Common myeloid progenitor, CD34-positive (primary cell): Measurements from ENCODE around the gene KIF16B.
"Not testable (repeated sequence)": the region's sequence is repeated elsewhere in the genome, so short reads cannot be mapped to it uniquely, and the experiment has no call there.

ENCODE experiments used
- CTCF ChIA-PET: fragments of 350-600 bp; sonication (Branson Sonifier 250); formaldehyde crosslinking; loops from one replicate; lab custom pipeline; 2021; ENCODE audit warnings: antibody characterized with exemption; lab: Charles Lee
- POLR2A ChIA-PET: fragments of 350-600 bp; sonication (Branson Sonifier 250); formaldehyde crosslinking; loops from one replicate; lab custom pipeline; 2021; ENCODE audit warnings: antibody characterized with exemption; lab: Charles Lee
- DNase-seq, 3 donors: peaks; one replicate each; pipeline versions ENCODE4 v3.0.0 to v3.0.0-alpha.2; 2013
- H3K27ac ChIP-seq, 2 experiments: 1 replicate in 1 of 2; 2 replicates in 1 of 2; pipeline ENCODE4 v1.7.0; 2013; ENCODE audit warnings: inconsistent platforms in 2 of 2, low read length in 2 of 2, mild to moderate bottlenecking in 2 of 2, low read depth in 1 of 2, moderate library complexity in 1 of 2; ENCODE audit not compliant: severe bottlenecking in 2 of 2, insufficient read depth in 1 of 2, poor library complexity in 1 of 2
- H3K27me3 ChIP-seq, 5 experiments: replicated peaks in 2 of 5; 1 replicate in 3 of 5; 2 replicates in 2 of 5; pipeline versions ENCODE4 v1.6.1 to v1.7.0; 2013; ENCODE audit warnings: low read length in 4 of 5, mild to moderate bottlenecking in 2 of 5, moderate library complexity in 2 of 5, inconsistent platforms in 1 of 5; ENCODE audit not compliant: insufficient read depth in 5 of 5, control insufficient read depth in 4 of 5
- H3K36me3 ChIP-seq, 4 experiments: 1 replicate in 2 of 4; 2 replicates in 2 of 4; pipeline versions ENCODE4 v1.6.1 to v1.7.0; 2013; ENCODE audit warnings: low read length in 3 of 4, control low read depth in 1 of 4, mild to moderate bottlenecking in 1 of 4; ENCODE audit not compliant: control insufficient read depth in 4 of 4, insufficient read depth in 4 of 4
- H3K4me1 ChIP-seq, 4 experiments: 1 replicate in 3 of 4; 2 replicates in 1 of 4; pipeline versions ENCODE4 v1.6.1 to v1.7.1; 2013; ENCODE audit warnings: low read length in 3 of 4, mild to moderate bottlenecking in 3 of 4, control low read depth in 1 of 4, inconsistent platforms in 1 of 4, moderate library complexity in 1 of 4; ENCODE audit not compliant: control insufficient read depth in 4 of 4, insufficient read depth in 4 of 4; ENCODE audit errors: control extremely low read depth in 1 of 4
- H3K4me3 ChIP-seq, 7 experiments: 1 replicate in 4 of 7; 2 replicates in 3 of 7; pipeline versions ENCODE4 v1.5.1 to v1.7.0; 2013; ENCODE audit warnings: mild to moderate bottlenecking in 7 of 7, low read length in 6 of 7, moderate library complexity in 6 of 7, inconsistent platforms in 2 of 7, low read depth in 2 of 7, control low read depth in 1 of 7; ENCODE audit not compliant: insufficient read depth in 4 of 7, control insufficient read depth in 1 of 7; ENCODE audit errors: extremely low read depth in 1 of 7
- H3K9me3 ChIP-seq, 5 experiments: 1 replicate in 4 of 5; 2 replicates in 1 of 5; pipeline versions ENCODE4 v1.6.1 to v1.7.1; 2013; ENCODE audit warnings: low read length in 4 of 5, mild to moderate bottlenecking in 2 of 5, inconsistent platforms in 1 of 5, low read depth in 1 of 5, moderate library complexity in 1 of 5; ENCODE audit not compliant: control insufficient read depth in 4 of 5, insufficient read depth in 2 of 5; ENCODE audit errors: control extremely low read depth in 1 of 5
- WGBS: methylation state at CpG from one replicate; pipeline ENCODE4 v1.1.5; 2013; ENCODE audit not compliant: insufficient coverage; 5-methylcytosine and 5-hydroxymethylcytosine counted together

Gene KIF16B

DNA sequence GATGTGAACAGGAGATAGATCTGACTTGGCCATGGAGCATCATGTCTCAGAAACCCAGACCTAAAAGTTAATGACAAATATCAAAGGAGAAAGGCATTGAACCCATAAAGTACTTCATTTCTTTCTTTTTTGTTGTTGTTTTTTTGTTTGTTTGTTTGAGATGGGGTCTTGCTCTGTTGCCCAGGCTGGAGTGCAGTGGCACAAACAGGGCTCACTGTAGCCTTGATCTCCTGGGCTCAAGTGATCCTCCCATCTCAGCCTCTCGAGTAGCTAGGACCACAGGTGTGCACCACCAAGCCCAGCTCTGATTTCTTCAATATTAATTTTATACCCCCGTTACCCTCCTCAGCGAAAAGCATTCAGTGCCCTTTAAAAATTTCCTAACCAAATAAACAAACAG is 45.8 kb downstream of the KIF16B start:
- Histone ChIP-seq H3K4me3 (no peak overlapping the region), H3K27me3 (no peaks in the 10 kb centered on the region), H3K27ac (no peak overlapping the region), H3K4me1 (no peaks in the 10 kb centered on the region), H3K9me3 (no peaks in the 10 kb centered on the region), H3K36me3 (peaks cover 2 to 5% (median 3%) of the 10 kb centered on the region in 4 experiments)
- no peak for DNase-seq
- CTCF ChIA-PET, result no interaction called here
- POLR2A ChIA-PET, result no interaction called here
- 100% methylated on average over 3 of the region's 3 CpGs for WGBS

DNA sequence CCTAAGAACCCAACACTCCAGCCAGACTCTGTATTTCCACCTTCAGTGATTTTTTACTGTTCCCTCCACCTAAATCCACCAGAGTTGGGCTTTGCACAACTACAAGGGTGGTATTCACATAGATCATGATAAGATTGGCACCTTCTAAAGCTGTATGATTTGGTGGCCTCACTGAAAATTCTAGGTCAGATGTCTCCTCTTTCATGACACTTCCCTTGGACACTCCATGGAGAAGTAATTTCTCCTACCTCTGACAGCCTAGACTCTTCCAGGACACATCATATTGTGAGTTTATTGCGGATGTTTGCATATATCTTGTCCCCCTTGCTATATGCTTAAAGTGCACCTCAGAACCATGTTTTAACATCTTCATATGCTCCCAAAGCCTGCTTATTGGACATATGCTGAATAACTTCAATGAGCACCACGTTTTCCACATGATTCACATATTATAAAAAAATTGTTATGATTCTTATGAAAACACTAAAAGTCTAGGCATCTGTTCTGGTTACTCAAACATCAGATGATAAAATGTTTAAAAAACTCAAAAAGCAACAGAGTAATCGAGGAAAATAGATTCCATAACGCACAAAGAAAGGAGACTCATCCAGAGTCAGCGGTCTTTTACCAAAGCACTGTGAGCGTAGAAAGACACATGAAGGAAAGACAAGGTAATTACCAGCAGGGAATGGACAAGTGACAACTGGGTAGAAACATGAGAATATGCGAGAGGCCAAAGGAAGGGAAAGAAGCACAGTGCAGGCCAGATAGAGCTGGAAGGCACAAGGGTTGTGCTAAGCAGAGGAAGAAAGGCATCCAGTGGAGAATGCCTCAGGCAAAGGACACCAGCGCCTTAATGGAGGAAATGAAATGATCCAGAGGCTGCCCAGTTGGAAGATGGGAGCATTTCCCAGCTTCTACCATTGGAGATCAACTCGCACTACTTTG is 46.5 kb downstream of the KIF16B start:
- POLR2A ChIA-PET, result no interaction called here
- WGBS, result 91% methylated on average over 8 of the region's 9 CpGs
- no peaks in the 10 kb centered on the region for H3K9me3 ChIP-seq
- H3K36me3 ChIP-seq, result peaks cover 2 to 5% (median 3%) of the 10 kb centered on the region in 4 experiments
- DNase-seq, result no peak
- H3K4me3 ChIP-seq, result no peak overlapping the region
- H3K27me3 ChIP-seq, result no peaks in the 10 kb centered on the region
- H3K4me1 ChIP-seq, result no peaks in the 10 kb centered on the region
- H3K27ac ChIP-seq, result no peak overlapping the region
- CTCF ChIA-PET, result no interaction called here

DNA sequence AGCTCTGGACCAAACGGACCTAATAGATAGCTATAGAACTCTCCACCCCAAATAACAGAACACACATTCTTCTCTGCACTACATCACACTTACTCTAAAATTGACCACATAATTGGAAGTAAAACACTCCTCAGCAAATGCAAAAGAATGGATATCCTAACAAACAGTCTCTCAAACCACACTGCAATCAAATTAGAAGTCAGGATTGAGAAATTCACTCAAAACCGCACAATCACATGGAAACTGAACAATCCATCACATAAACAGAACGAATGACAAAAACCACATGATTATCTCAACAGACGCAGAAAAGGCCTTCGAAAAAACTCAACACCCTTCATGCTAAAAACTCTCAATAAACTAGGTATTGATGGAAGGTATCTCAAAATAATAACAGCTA is 50.6 kb downstream of the KIF16B start:
- H3K4me3 ChIP-seq, H3K4me1 ChIP-seq, H3K9me3 ChIP-seq, DNase-seq, H3K27me3 ChIP-seq, CTCF ChIA-PET, H3K36me3 ChIP-seq, H3K27ac ChIP-seq, POLR2A ChIA-PET: not testable (repeated sequence)
- 100% methylated on average over 1 of the region's 5 CpGs for WGBS

DNA sequence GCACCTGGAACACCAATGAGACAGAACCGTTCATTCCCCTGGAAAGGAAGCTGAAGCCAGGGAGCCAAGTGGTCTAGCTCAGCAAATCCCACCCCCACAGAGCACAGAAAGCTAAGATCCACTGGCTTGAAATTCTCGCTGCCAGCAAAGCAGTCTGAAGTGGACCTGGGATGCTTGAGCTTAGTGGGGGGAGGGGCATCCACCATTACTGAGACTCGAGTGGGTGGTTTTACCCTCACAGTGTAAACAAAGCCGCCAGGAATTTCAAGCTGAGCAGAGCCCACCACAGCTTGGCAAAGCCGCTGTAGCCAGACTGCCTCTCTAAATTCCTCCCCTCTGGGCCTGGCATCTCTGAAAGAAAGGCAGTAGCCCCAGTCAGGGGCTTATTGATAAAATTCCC is 53.1 kb downstream of the KIF16B start:
- Histone ChIP-seq H3K9me3 (no peaks in the 10 kb centered on the region), H3K27me3 (no peaks in the 10 kb centered on the region), H3K36me3 (peaks cover 0 to 1% (median 0%) of the 10 kb centered on the region in 4 experiments), H3K4me1 (no peaks in the 10 kb centered on the region), H3K4me3 (no peak overlapping the region), H3K27ac (no peak overlapping the region)
- DNase-seq, result no peak
- ChIA-PET CTCF (no interaction called here), POLR2A (no interaction called here)
- WGBS, result 100% methylated on average over 3 of the region's 5 CpGs

DNA sequence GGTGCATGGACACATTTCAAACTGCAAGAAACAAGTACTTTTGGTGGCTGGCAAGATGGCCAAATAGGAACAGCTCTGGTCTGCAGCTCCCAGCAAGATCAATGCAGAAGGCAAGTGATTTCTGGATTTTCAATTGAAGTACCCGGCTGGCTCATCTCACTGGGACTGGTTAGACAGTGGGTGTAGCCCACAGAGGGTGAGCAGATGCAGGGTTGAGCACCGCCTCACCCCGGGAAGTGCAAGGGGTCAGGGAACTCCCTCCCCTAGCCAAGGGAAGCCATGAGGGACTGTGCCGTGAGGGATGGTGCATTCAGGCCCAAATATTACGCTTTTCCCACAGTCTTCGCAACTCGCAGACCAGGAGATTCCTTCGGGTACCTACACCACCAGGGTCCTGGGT is 53.6 kb downstream of the KIF16B start:
- H3K4me1 ChIP-seq, POLR2A ChIA-PET: not testable (repeated sequence)
- CTCF ChIA-PET, result interaction anchor here (0.9 kb wide), 1 partner anchor 112 kb away, joined by 3 read pairs; no protein-coding TSS in a partner anchor

GRCh38 chr20:16518784-16519084 is 54.5 kb downstream of the KIF16B start:
- Histone ChIP-seq H3K27ac (no peak overlapping the region), H3K4me3 (no peak overlapping the region), H3K9me3 (no peaks in the 10 kb centered on the region), H3K27me3 (no peaks in the 10 kb centered on the region), H3K4me1 (peaks cover 0 to 3% (median 0%) of the 10 kb centered on the region in 4 experiments), H3K36me3 (no peaks in the 10 kb centered on the region)
- peak in 2 of 3 donors; percentile 9 to 18 for DNase-seq
- CTCF ChIA-PET, result interaction anchor here (0.9 kb wide), 1 partner anchor 113 kb away, joined by 3 read pairs; no protein-coding TSS in a partner anchor
- POLR2A ChIA-PET, result no interaction called here
- WGBS, result 39% methylated on average over 3 of the region's 4 CpGs

More for the DNA sequence above, 53.6 kb downstream of the KIF16B start:
- not testable (repeated sequence) for DNase-seq, H3K27me3 ChIP-seq, H3K36me3 ChIP-seq, H3K27ac ChIP-seq, H3K9me3 ChIP-seq, H3K4me3 ChIP-seq
- WGBS, result 86% methylated on average over 8 of the region's 8 CpGs
